ENCODE measurements around the gene ADCY9.

DNA sequence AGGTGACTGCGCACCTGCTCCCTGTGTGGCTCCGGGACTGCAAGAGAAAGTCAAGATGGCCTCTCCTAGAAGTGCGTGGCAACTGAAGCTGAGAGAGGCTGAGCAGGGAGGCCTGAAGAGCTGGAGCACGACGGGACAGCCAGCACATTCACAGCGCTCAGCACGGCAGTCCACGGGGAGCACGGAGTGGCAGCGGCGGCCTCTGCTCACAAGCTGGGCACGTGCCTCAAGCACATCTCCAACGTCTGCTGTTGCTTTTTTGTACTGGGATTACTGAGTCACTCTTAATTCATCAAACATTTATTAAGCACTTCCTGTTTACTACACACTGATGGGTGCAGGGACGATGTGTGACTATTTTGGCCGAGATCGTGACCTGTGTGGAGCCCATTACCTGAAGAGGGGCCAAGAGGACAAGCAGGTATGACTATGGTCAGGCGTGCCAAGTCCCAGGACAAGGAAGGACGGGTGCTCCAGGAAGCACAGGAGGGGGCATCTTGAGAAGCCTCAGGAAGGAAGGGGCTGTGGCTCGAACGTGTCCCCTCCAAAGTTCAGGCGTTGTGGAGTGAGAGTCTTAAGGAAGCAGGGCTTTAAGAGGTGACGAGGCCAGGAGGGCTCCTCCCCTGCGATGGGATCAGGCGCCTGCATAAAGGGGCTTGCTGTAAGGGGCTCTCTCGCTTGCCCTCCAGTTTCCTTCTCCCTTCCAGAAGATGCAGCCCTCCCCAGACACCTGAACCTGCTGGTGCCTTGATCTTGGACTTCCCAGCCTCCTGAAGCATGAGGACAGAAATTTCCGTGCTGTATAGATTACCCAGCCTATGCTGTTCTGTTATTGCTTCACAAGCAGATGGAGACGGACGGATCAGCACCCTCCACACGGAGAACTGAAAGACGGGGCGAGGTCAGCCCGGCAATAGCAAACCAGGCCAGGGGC, 105.8 kb downstream of the ADCY9 start:
- no peak for TF ChIP-seq POLR2A (IDR thresholded peaks at IDR 0.05; ENCODE audit: extremely low read depth, insufficient read length)
- TF ChIP-seq, protein P1, sequence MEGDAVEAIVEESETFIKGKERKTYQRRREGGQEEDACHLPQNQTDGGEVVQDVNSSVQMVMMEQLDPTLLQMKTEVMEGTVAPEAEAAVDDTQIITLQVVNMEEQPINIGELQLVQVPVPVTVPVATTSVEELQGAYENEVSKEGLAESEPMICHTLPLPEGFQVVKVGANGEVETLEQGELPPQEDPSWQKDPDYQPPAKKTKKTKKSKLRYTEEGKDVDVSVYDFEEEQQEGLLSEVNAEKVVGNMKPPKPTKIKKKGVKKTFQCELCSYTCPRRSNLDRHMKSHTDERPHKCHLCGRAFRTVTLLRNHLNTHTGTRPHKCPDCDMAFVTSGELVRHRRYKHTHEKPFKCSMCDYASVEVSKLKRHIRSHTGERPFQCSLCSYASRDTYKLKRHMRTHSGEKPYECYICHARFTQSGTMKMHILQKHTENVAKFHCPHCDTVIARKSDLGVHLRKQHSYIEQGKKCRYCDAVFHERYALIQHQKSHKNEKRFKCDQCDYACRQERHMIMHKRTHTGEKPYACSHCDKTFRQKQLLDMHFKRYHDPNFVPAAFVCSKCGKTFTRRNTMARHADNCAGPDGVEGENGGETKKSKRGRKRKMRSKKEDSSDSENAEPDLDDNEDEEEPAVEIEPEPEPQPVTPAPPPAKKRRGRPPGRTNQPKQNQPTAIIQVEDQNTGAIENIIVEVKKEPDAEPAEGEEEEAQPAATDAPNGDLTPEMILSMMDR (IDR thresholded peaks at IDR 0.05; ENCODE audit: low read depth, low read length) = no peak
